22Rv1 (cell line): ENCODE measurements around the gene ESPNL.

ENCODE experiments used
- ZFX ChIP-seq: fragments of 450-650 bp; IDR thresholded peaks from 2 replicates; pipeline ENCODE4 v1.6.1; 2017; ENCODE audit warnings: antibody characterized with exemption, borderline replicate concordance
- TF ChIP-seq, protein P1 (sequence below): fragments of 450-650 bp; IDR thresholded peaks from 2 replicates; pipeline ENCODE4 v1.5.1; 2017; ENCODE audit warnings: mild to moderate bottlenecking

DNA sequence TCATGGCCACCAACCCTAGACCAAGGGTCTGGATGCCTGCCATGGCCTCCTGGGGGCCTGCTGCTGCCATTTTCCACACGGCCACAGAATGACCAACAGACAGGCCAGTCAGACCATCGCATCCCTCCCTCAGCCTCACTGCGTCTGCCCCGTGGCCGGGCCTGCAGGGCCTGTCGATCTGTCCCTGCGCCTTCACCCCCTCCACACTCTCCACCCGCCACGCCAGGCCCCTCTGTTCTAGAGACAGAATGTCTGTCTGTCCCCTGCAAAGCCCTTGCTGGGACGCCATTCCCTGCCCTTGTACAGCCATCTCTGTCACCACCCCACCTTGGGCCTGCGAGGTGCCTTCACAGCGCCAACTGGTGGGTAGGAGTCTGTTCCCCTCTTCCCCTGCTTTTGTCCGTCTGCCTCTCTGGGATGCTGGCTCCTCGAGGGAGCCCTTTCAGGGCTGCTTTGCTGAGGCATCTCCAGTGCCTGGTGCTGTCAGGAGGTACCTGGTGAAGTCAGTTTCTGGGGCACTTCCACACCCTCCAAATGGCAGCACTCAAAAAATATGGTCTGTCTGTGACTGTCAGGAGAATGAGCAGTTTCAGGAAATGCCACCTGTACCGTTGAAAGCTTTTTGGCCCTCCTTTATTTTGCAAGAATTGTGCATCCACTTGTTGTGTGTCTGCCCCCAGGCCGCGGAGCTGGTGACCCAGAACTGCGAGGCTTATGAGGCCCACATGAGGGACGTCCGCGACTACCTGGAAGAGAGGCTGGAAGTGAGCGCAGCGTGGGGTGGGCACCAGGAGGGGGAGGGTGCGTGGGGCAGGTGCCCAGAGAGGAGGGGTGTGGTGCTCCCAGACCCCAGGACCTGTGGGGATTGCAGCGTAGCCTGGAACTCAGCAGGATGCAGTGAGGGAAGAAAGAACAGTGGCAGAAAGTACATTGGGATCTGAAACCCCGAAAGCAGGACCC lies 6.7 kb upstream of the ESPNL start:
- TF ChIP-seq, protein P1, sequence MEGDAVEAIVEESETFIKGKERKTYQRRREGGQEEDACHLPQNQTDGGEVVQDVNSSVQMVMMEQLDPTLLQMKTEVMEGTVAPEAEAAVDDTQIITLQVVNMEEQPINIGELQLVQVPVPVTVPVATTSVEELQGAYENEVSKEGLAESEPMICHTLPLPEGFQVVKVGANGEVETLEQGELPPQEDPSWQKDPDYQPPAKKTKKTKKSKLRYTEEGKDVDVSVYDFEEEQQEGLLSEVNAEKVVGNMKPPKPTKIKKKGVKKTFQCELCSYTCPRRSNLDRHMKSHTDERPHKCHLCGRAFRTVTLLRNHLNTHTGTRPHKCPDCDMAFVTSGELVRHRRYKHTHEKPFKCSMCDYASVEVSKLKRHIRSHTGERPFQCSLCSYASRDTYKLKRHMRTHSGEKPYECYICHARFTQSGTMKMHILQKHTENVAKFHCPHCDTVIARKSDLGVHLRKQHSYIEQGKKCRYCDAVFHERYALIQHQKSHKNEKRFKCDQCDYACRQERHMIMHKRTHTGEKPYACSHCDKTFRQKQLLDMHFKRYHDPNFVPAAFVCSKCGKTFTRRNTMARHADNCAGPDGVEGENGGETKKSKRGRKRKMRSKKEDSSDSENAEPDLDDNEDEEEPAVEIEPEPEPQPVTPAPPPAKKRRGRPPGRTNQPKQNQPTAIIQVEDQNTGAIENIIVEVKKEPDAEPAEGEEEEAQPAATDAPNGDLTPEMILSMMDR: no peak
- TF ChIP-seq ZFX: no peak
